ENCODE results near the gene ZFX.

Gene ZFX

GRCh38 chrX:24235084-24235710 lies 85.7 kb downstream of the ZFX start:
- DNase-seq (ENCODE audit: low read depth, low spot score) = no peak

DNA sequence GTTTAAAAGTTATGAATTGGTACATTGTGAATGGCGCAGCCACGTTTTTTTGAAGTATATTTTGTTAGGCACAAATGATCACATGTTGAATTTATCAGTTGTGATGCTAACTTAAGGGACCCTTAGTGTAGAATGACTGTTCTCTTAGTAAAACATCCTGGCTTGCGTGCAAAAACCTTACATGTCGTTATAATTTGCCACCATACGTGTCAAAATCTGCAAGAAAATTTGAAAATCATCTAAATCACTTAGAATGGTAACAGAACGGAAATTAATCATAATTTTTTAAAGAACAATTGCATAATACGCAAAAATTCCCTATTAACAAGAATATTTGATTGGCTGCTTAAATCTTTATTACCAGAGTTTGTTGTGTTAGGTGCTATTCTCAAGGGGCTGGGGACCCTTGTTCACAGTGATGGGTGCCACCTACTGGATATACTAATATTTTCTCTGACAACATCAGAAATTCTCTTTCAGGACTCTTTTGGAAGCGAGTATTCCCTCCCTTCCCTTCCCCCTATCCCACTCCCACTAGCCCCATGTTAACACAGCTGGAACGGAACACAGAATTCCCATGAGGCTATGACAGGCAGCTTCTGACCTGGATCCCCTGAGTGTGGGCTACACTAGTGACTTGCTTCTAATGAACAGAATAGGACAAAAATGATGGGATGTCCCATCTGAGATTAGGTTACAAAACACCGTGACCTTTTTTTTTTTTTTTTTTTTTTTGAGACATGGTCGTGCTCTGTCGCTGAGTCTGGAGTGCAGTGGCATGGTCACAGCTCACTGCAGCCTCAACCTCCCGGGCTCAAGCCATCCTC lies 92.5 kb downstream of the ZFX start:
- no peak for DNase-seq (ENCODE audit: low read depth, low spot score)

- no peak for DNase-seq (ENCODE audit: low read depth, low spot score)
Measured at GRCh38 chrX:24242649-24243175, 93.2 kb downstream of the ZFX start.

DNA sequence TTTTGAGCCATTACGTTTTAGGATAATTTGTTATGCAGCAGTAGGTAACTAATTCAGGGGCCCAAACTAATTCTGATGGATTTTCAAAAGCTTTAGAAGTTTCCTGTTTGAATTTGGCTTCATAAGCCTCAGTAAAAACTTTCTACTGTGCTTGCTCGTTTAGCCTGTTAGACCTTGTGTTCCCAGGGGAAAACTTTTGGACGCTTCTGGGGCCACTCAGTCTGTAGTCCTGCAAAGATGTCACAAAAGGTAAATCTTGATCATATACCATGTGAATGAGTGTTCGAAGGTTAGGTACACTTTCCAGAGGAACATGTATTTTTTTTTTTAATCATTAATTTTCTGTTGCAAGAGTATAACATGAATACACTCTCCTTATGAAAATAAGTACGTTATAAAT lies 93.7 kb downstream of the ZFX start:
- no peak for DNase-seq (ENCODE audit: low read depth, low spot score)

DNA sequence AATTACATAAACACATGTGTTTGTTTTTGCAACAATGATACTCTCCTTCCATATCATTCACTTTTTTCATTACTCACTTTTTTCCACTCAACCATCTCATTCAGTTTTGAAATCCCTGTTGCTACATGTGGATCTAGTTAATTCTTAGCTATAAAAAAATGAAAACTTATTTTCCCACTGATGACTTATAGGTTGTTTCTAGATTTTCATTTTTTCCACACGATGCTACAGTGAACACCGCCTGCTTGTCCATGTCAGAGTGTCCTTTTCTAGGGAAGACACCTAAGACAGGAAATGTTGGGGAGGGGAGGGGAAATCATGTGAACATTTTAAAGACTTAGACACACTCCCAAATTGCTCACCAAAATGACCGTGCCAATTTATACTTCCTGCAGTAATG lies 94.2 kb downstream of the ZFX start:
- no peak for DNase-seq (ENCODE audit: low read depth, low spot score)

GRCh38 chrX:24245202-24245601 lies 95.7 kb downstream of the ZFX start:
- no peak for DNase-seq (ENCODE audit: low read depth, low spot score)

DNA sequence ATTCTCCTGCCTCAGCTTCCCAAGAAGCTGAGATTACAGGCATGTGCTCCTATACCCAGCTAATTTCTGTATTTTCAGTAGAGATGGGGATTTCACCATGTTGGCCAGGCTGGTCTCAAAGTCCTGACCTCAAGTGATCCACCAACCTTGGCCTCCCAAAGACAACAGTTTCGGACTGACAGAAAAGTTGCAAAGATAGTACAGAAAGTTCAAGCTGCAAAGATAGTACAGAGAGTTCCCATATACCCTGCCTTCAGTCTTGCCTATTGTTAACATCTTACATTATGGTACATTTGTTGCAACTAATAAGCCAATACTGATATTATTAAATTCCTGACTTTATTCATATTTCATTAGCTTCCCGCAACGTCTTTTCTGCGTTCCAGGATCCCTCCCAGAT lies 98.5 kb downstream of the ZFX start:
- DNase-seq (ENCODE audit: low read depth, low spot score) = no peak

GRCh38 chrX:24253030-24253429 lies 103.5 kb downstream of the ZFX start:
- DNase-seq (ENCODE audit: low read depth, low spot score) = no peak

- no peak for DNase-seq (ENCODE audit: low read depth, low spot score)
Measured at GRCh38 chrX:24253469-24253868, 103.9 kb downstream of the ZFX start.

- no peak for DNase-seq (ENCODE audit: low read depth, low spot score)
Measured at GRCh38 chrX:24257011-24257410, 107.5 kb downstream of the ZFX start.

- no peak for DNase-seq (ENCODE audit: low read depth, low spot score)
Measured at GRCh38 chrX:24259544-24260240, 110.2 kb downstream of the ZFX start.

DNA sequence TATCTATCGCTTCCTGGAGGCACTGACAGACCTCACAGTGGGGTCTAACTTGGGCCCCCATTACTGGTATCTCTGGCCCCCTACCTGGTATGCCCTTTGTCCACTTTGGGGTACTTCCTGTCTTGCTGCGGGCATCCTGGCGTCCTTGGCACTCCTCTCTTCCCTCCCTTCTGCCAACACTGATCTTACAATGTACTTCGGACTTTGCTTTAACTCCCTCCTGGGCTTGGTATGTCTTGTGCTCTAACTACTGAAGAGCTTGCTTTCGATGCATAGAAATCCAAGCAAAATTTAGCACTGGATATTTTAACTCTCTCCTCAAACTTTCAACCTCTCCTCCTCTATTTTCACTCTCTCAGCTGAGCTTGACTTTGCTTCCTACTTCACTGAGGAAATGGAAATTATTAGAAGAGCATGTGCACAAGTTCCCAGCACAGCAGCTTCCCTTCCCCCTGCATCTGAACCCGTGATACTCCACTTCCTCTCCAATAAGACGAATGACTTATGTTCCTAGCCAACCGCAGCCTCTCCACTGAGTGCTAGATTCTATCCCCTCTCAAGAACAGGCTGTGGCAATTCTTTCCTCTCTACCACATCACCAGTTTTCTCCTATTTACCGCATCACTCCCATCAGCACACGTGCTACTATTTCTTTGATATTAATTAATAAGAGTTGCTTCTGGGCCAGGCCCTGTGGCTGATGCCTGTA lies 111.5 kb downstream of the ZFX start:
- DNase-seq (ENCODE audit: low read depth, low spot score) = no peak

DNA sequence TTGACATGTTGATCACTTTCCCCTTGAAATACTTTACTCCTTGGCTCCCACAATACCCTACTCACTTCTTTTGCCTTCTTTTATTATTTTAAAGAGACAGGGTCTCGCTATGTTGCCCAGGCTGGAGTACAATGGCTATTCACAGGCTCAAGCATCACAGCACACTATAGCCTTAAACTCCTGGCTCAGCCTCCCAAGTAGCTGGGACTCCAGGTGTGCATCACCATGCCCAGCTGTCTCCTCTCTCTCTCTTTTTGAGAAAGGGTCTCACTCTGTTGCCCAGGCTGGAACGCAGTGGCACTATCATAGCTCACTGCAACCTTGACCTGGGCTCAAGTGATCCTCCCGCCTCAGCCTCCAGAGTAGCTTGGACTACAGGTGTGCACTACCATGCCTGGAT lies 112.8 kb downstream of the ZFX start:
- DNase-seq (ENCODE audit: low read depth, low spot score) = no peak

DNA sequence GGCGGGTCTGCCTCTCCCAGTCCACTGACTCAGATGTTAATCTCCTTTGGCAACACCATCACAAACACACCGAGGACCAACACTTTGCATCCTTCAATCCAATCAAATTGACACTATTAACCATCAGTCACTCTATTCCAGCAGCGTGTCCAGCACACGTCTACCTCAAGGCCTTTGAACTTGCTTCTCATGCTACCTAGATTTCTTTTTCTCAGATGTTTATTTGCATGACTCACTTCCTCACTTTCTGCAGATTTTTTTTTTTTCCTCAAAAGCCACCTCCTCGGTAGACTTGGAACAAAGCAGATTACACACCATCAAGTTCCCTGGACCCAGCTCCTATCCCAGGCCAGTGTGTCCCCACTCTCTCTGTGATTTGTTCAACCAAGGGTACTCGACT lies 114.9 kb downstream of the ZFX start:
- DNase-seq (ENCODE audit: low read depth, low spot score) = no peak

Data from iPS DF 19.7 (cell line).